H1 (cell line): ENCODE results near the gene OGFR. TPM values are rescaled to one million over a fixed set of nuclear protein-coding genes. Genes with fewer than 3 reads are reported as not detected.

ENCODE experiments used
- CTCF ChIA-PET: fragments of 300-600 bp; sonication (Branson Sonifier 250); formaldehyde crosslinking; loops from one replicate; lab custom pipeline; 2021; ENCODE audit not compliant: partially characterized antibody; lab: Charles Lee
- POLR2A ChIA-PET: fragments of 300-600 bp; sonication (Branson Sonifier 250); formaldehyde crosslinking; loops from one replicate; lab custom pipeline; 2021; ENCODE audit warnings: inconsistent platforms; ENCODE audit not compliant: partially characterized antibody; lab: Charles Lee
- DNase-seq, 2 experiments: peaks; one replicate each; pipeline versions ENCODE4 v3.0.0 to v3.0.0-alpha.2; 2010 to 2022; ENCODE audit warnings: low spot score in 2 of 2, low read depth in 1 of 2, mixed read lengths in 1 of 2
- FAIRE-seq: peaks from 2 replicates; lab custom pipeline; 2011; peaks lifted over from hg19 to GRCh38; lab: Jason Lieb, UNC
- H2AFZ ChIP-seq: 2 replicates; pipeline ENCODE4 v1.8.1; 2012; ENCODE audit warnings: low read length, inconsistent platforms
- H2AK5ac ChIP-seq: 2 replicates; pipeline ENCODE4 v1.6.1; 2013; ENCODE audit warnings: low read depth, low read length
- H2BK120ac ChIP-seq: replicated peaks from 2 replicates; pipeline ENCODE3; 2013; ENCODE audit warnings: low read depth, low read length, inconsistent platforms
- H2BK12ac ChIP-seq: 2 replicates; pipeline ENCODE4 v1.6.1; 2013; ENCODE audit warnings: low read depth, low read length
- H2BK15ac ChIP-seq: 2 replicates; pipeline ENCODE4 v1.6.1; 2013; ENCODE audit warnings: low read length
- H2BK20ac ChIP-seq: 2 replicates; pipeline ENCODE4 v1.6.1; 2013; ENCODE audit warnings: low read length
- H2BK5ac ChIP-seq: 2 replicates; pipeline ENCODE4 v1.6.1; 2013; ENCODE audit warnings: low read depth, low read length
- H3K14ac ChIP-seq: 2 replicates; pipeline ENCODE4 v1.6.1; 2013; ENCODE audit warnings: inconsistent platforms; ENCODE audit not compliant: insufficient read length
- H3K18ac ChIP-seq: 2 replicates; pipeline ENCODE4 v1.6.1; 2013; ENCODE audit warnings: low read length; ENCODE audit errors: extremely low read depth
- H3K23ac ChIP-seq: 2 replicates; pipeline ENCODE4 v1.6.1; 2013; ENCODE audit warnings: inconsistent platforms; ENCODE audit not compliant: insufficient read length
- H3K23me2 ChIP-seq: 2 replicates; pipeline ENCODE4 v1.6.1; 2013; ENCODE audit warnings: low read depth, low read length
- H3K27ac ChIP-seq: 2 replicates; pipeline ENCODE4 v1.6.1; 2011; ENCODE audit warnings: low read depth, low read length, inconsistent platforms
- H3K27me3 ChIP-seq, 4 experiments: replicated peaks in 1 of 4; 1 replicate in 1 of 4; 2 replicates in 3 of 4; pipeline versions ENCODE4 v1.6.1 to v1.8.1; 2011 to 2013; ENCODE audit warnings: low read length in 3 of 4, mild to moderate bottlenecking in 3 of 4, inconsistent platforms in 2 of 4, mixed read lengths in 2 of 4, moderate library complexity in 1 of 4; ENCODE audit not compliant: control insufficient read depth in 3 of 4, insufficient read depth in 3 of 4; ENCODE audit errors: extremely low read depth in 1 of 4
- H3K36me3 ChIP-seq, 4 experiments: 2 replicates each; pipeline versions ENCODE4 v1.6.1 to v1.8.1; 2011 to 2013; ENCODE audit warnings: mild to moderate bottlenecking in 4 of 4, low read length in 3 of 4, moderate library complexity in 2 of 4, control low read depth in 1 of 4, inconsistent platforms in 1 of 4; ENCODE audit not compliant: insufficient read depth in 4 of 4, control insufficient read depth in 2 of 4
- H3K4ac ChIP-seq: replicated peaks from 2 replicates; pipeline ENCODE3; 2013; ENCODE audit warnings: low read length, low read depth, mixed read lengths, inconsistent platforms; ENCODE audit not compliant: insufficient read length
- H3K4me1 ChIP-seq, 4 experiments: replicated peaks in 1 of 4; 1 replicate in 1 of 4; 2 replicates in 3 of 4; pipeline versions ENCODE4 v1.6.1 to v1.8.1; 2011 to 2013; ENCODE audit warnings: low read length in 3 of 4, inconsistent platforms in 2 of 4, mixed read lengths in 1 of 4; ENCODE audit not compliant: insufficient read depth in 4 of 4, control insufficient read depth in 3 of 4
- H3K4me2 ChIP-seq, 2 experiments: 2 replicates each; pipeline versions ENCODE4 v1.6.1 to v1.8.1; 2011 to 2013; ENCODE audit warnings: low read depth in 2 of 2, low read length in 2 of 2, control low read depth in 1 of 2, inconsistent platforms in 1 of 2, mild to moderate bottlenecking in 1 of 2; ENCODE audit not compliant: insufficient read depth in 1 of 2
- H3K4me3 ChIP-seq, 4 experiments: fragments of 200-600, 300-600 bp in 1 of 4; sonication (generic), shearing (Covaris generic), sonication (Bioruptor Twin) in 1 of 4; 2 replicates each; pipeline versions ENCODE4 v1.5.1 to v1.8.1; 2011 to 2016; ENCODE audit warnings: low read length in 4 of 4, low read depth in 3 of 4, control low read depth in 2 of 4, inconsistent platforms in 2 of 4, mild to moderate bottlenecking in 2 of 4, mixed read lengths in 1 of 4, moderate library complexity in 1 of 4; ENCODE audit not compliant: insufficient read depth in 2 of 4; ENCODE audit errors: extremely low read depth in 1 of 4
- H3K56ac ChIP-seq: replicated peaks from 2 replicates; pipeline ENCODE3; 2013; ENCODE audit warnings: low read depth, mild to moderate bottlenecking, mixed read lengths, low read length, inconsistent platforms; ENCODE audit not compliant: insufficient read length
- H3K79me1 ChIP-seq: 2 replicates; pipeline ENCODE4 v1.6.1; 2013; ENCODE audit warnings: low read depth, low read length, control low read depth
- H3K79me2 ChIP-seq, 2 experiments: 2 replicates each; pipeline versions ENCODE4 v1.6.1 to v1.8.1; 2012 to 2013; ENCODE audit warnings: low read length in 2 of 2, mild to moderate bottlenecking in 2 of 2, inconsistent platforms in 1 of 2; ENCODE audit not compliant: insufficient read depth in 2 of 2, control insufficient read depth in 1 of 2
- H3K9ac ChIP-seq, 4 experiments: replicated peaks in 1 of 4; 1 replicate in 1 of 4; 2 replicates in 3 of 4; pipeline versions ENCODE4 v1.6.1 to v1.8.1; 2011 to 2013; ENCODE audit warnings: low read depth in 3 of 4, low read length in 3 of 4, control low read depth in 2 of 4, mild to moderate bottlenecking in 2 of 4, moderate library complexity in 2 of 4, inconsistent platforms in 1 of 4; ENCODE audit errors: extremely low read depth in 1 of 4
- H3K9me3 ChIP-seq, 2 experiments: 2 replicates each; pipeline versions ENCODE4 v1.6.1 to v1.8.1; 2012 to 2013; ENCODE audit warnings: mild to moderate bottlenecking in 2 of 2, moderate library complexity in 2 of 2, control low read depth in 1 of 2, inconsistent platforms in 1 of 2, low read depth in 1 of 2, low read length in 1 of 2, mixed read lengths in 1 of 2; ENCODE audit not compliant: insufficient read depth in 2 of 2
- H4K20me1 ChIP-seq, 2 experiments: replicated peaks in 1 of 2; 2 replicates each; pipeline versions ENCODE3 to v1.8.1; 2011 to 2013; ENCODE audit warnings: inconsistent platforms in 2 of 2, low read length in 2 of 2, mild to moderate bottlenecking in 1 of 2; ENCODE audit not compliant: insufficient read depth in 2 of 2, control insufficient read depth in 1 of 2
- H4K5ac ChIP-seq: 2 replicates; pipeline ENCODE4 v1.6.1; 2013; ENCODE audit warnings: low read length, low read depth, mixed read lengths, inconsistent platforms; ENCODE audit not compliant: insufficient read length
- H4K8ac ChIP-seq: 2 replicates; pipeline ENCODE4 v1.8.0; 2013; ENCODE audit warnings: mild to moderate bottlenecking, moderate library complexity, low read length, inconsistent platforms; ENCODE audit not compliant: insufficient read depth; ENCODE audit errors: extremely low read depth
- H4K91ac ChIP-seq: replicated peaks from 2 replicates; pipeline ENCODE3; 2013; ENCODE audit warnings: low read length, mixed read lengths, inconsistent platforms; ENCODE audit not compliant: insufficient read length
- ATF3 ChIP-seq: IDR thresholded peaks from 2 replicates; pipeline ENCODE4 v1.6.1; 2011; ENCODE audit warnings: low read depth, mild to moderate bottlenecking, low read length; ENCODE audit not compliant: insufficient read depth
- CHD2 ChIP-seq: IDR thresholded peaks from 2 replicates; pipeline ENCODE4 v1.6.1; 2012; ENCODE audit warnings: low read length, improper control_type of control experiment
- CTBP2 ChIP-seq: IDR thresholded peaks from 2 replicates; pipeline ENCODE4 v1.7.0; 2011; ENCODE audit warnings: borderline replicate concordance, mild to moderate bottlenecking, moderate library complexity, mixed read lengths, low read length; ENCODE audit not compliant: insufficient read depth, insufficient read length
- EP300 ChIP-seq, 2 experiments: IDR thresholded peaks; 1 replicate in 1 of 2; 2 replicates in 1 of 2; pipeline ENCODE4 v1.6.1; 2011 to 2012; ENCODE audit warnings: low read depth in 2 of 2, low read length in 2 of 2, mild to moderate bottlenecking in 2 of 2, borderline replicate concordance in 1 of 2, inconsistent platforms in 1 of 2, moderate library complexity in 1 of 2
- JUND ChIP-seq: IDR thresholded peaks from 2 replicates; pipeline ENCODE4 v1.6.1; 2011; ENCODE audit warnings: mild to moderate bottlenecking, improper control_type of control experiment, low read length
- MAX ChIP-seq: IDR thresholded peaks from 2 replicates; pipeline ENCODE4 v1.6.1; 2012; ENCODE audit warnings: inconsistent platforms
- PHF8 ChIP-seq: fragments of 200-600 bp; sonication (generic); conservative IDR thresholded peaks from 2 replicates; pipeline ENCODE4 v1.7.1; 2012; ENCODE audit warnings: low read depth, mild to moderate bottlenecking, inconsistent platforms, low read length, moderate library complexity
- SP1 ChIP-seq: IDR thresholded peaks from 2 replicates; pipeline ENCODE4 v1.6.1; 2011; ENCODE audit warnings: low read depth, low read length
- WGBS, 2 experiments: shearing (Covaris generic) in 1 of 2; methylation state at CpG; one replicate each; pipeline versions ENCODE4 v1.1.6 to v1.1.7; 2013 to 2015; ENCODE audit warnings: low lambda C conversion rate in 2 of 2, mixed read lengths in 2 of 2, inconsistent platforms in 1 of 2, low coverage in 1 of 2, missing lambda C conversion rate in 1 of 2; ENCODE audit not compliant: insufficient replicate concordance in 2 of 2, insufficient coverage in 1 of 2, insufficient read length in 1 of 2; ENCODE audit errors: extremely low coverage in 1 of 2, missing lambda C conversion rate in 1 of 2; 5-methylcytosine and 5-hydroxymethylcytosine counted together
- polyA plus RNA-seq, 7 experiments: library from polyadenylated mRNA; depleted of rRNA in 3 of 7; stranded (reverse) in 5 of 7; unstranded in 2 of 7; fragments of >200 nt in 5 of 7; fragments of 200-250 nt in 2 of 7; gene quantifications; 1 replicate in 5 of 7; 2 replicates in 1 of 7; 4 replicates in 1 of 7; pipeline versions ENCODE4 v1.2.1 to v1.2.3, GENCODE V29; 2011 to 2013; ENCODE audit warnings: missing spikeins in 2 of 7, mixed read lengths in 2 of 7
- total RNA-seq: library from RNA; stranded (reverse); fragmentation: NEBNext Ultra II Directional; extraction: Animal tissue kit (Norgen Biotek cat#: 25700); gene quantifications from 2 replicates; pipeline ENCODE4 v1.2.1, GENCODE V29; 2021
- TF ChIP-seq, protein P1 (sequence below): IDR thresholded peaks from 2 replicates; pipeline ENCODE4 v1.6.1; 2011; ENCODE audit warnings: low read length, improper control_type of control experiment

OGFR gene
- total and polyA plus RNA-seq, 2 of the 8 experiments (the other 6 are each of a cell fraction or from before 2014, with no cell fraction given): 13.9 to 25.1 TPM

DNA sequence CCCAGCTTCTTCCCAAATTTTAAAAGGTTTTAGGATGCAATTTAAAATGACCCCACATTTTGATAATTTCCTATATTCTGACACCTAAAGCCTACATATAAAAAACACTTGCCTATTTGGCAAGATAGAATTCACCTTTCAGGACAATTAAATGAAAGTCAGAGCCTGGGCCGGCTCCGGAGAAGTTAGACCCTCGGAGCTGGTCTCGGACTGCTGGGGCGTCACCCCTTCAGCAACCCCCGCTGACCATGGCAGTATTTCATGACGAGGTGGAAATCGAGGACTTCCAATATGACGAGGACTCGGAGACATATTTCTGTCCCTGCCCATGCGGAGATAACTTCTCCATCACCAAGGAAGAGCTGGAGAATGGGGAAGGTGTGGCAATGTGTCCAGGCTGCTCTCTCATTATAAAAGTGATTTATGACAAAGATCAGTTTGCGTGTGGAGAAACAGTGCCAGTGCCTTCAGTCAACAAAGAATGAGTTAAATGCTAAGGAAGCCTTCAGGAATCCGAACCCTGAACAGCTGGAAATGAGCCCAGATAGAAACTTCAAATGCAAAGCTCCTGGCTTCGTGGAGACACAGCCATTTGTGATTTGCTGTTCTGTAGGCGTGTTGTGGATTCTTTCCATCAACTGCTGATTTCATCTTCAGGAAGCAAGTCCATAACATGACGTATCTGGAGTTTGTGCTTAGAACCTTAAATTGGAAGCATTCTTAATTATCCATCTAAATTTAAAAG, 41.0 kb downstream of the OGFR start:
- POLR2A ChIA-PET: interaction anchor here (1.1 to 3.1 kb wide), 4 partner anchors 9 to 30 kb away, joined by 3 to 9 read pairs (median 6); no protein-coding TSS in a partner anchor
- Histone ChIP-seq H3K18ac (no peak overlapping the region), H3K27me3 (no peaks in the 10 kb centered on the region), H3K23ac (no peak overlapping the region), H3K79me2 (no peaks in the 10 kb centered on the region), H3K4me2 (no peak overlapping the region), H2BK12ac (no peak overlapping the region), H2AK5ac (no peak overlapping the region), H2BK120ac (no peak overlapping the region), H2BK20ac (no peak overlapping the region), H3K4me3 (no peak overlapping the region), H3K9me3 (no peaks in the 10 kb centered on the region), H3K79me1 (no peaks in the 10 kb centered on the region), H3K4ac (no peak overlapping the region), H2BK15ac (no peak overlapping the region), H3K36me3 (peaks cover 0 to 13% (median 2%) of the 10 kb centered on the region in 4 experiments; a peak in 3 of 8 replicates), H3K56ac (no peak overlapping the region), H4K5ac (no peak overlapping the region), H4K8ac (no peak overlapping the region), H4K20me1 (peaks cover 2 to 4% of the 10 kb centered on the region in 2 experiments), H3K9ac (no peak overlapping the region), H3K4me1 (peaks cover 0 to 3% (median 0%) of the 10 kb centered on the region in 4 experiments; a peak in 3 of 7 replicates), H3K23me2 (no peaks in the 10 kb centered on the region), H3K14ac (no peak overlapping the region), H2BK5ac (no peak overlapping the region), H3K27ac (no peak overlapping the region), H2AFZ (no peak overlapping the region), H4K91ac (no peak overlapping the region)
- no peak for FAIRE-seq
- TF ChIP-seq, protein P1, sequence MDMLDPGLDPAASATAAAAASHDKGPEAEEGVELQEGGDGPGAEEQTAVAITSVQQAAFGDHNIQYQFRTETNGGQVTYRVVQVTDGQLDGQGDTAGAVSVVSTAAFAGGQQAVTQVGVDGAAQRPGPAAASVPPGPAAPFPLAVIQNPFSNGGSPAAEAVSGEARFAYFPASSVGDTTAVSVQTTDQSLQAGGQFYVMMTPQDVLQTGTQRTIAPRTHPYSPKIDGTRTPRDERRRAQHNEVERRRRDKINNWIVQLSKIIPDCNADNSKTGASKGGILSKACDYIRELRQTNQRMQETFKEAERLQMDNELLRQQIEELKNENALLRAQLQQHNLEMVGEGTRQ: no peak
- TF ChIP-seq CHD2: no peak
- TF ChIP-seq JUND: no peak
- TF ChIP-seq PHF8: no peak
- TF ChIP-seq EP300 (IDR thresholded peaks at IDR 0.05; ENCODE audit: borderline replicate concordance in 1 of 2, low read depth in 2 of 2, low read length in 2 of 2): no peak
- no peak for TF ChIP-seq MAX
- no peak for TF ChIP-seq ATF3
- no peak for TF ChIP-seq CTBP2
- TF ChIP-seq SP1: no peak
- no peak for DNase-seq
- CTCF ChIA-PET: interaction anchor here (0.6 to 2.9 kb wide), 8 partner anchors 9 to 377 kb away, joined by 3 to 27 read pairs (median 4); no protein-coding TSS in a partner anchor
- WGBS, 2 experiments: 97% methylated on average over 16 of the region's 16 CpGs; no CpG with 5 or more reads in 1 of the 2 experiments
